Epithelial cell of proximal tubule (primary cell): ENCODE results near the gene NDUFAF3. TPM values are rescaled to one million over a fixed set of nuclear protein-coding genes. Genes with fewer than 3 reads are reported as not detected.

Source experiments
- DNase-seq: peaks from one replicate; pipeline ENCODE4 v3.0.0-alpha.2; 2011; ENCODE audit warnings: low read depth
- H3K4me3 ChIP-seq: 2 replicates; pipeline ENCODE4 v1.5.1; 2011; ENCODE audit warnings: low read depth, mild to moderate bottlenecking, low read length
- CTCF ChIP-seq: conservative IDR thresholded peaks from 2 replicates; pipeline ENCODE4 v1.5.1; 2012; ENCODE audit warnings: low read depth, mild to moderate bottlenecking, low read length
- total RNA-seq: library from RNA; depleted of rRNA; stranded (reverse); fragments of >200 nt; gene quantifications from 2 replicates; pipeline ENCODE4 v1.2.3, GENCODE V29; 2015

NDUFAF3 gene
- total RNA-seq, 1 donor from 2014 or later = 160 TPM

DNA sequence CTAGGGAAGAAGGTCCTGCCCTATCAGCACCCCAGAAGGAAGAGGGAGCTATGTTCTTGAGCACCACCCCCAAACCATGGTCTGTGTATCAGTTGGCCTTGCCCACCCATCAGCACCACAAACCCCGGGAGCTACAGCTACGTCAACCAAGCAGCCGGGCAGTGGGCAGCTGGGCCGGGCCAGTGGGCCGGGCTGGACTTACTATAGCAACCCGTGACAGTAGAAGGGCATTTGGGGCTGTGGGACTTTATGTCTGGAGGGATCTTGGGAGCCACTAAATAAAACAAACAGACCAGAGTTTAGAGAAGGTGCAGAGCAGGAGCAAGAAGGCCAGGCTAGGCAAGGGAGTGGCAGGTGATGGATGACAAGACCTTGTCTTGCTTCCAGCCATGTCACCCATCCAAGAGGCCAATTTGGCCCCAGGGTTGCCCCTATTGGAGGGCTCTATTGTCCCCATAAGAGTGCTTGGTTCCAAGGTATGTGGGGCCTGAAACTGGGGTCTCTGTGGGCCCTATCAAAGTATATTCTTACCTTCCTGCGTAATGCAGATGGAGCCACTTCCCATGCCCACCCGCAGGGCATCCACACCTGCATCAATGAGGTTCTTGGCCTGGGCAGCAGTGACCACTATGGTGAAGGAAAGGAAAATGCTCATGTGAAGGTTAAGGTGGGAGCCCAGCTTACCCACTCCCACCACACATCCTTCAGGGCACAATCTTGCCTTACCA is 4.0 kb downstream of the NDUFAF3 start:
- no peak for DNase-seq
- H3K4me3 ChIP-seq = no peak overlapping the region
- TF ChIP-seq CTCF = no peak

- no peak for DNase-seq
- no peak overlapping the region for H3K4me3 ChIP-seq
- TF ChIP-seq CTCF = no peak
Measured at GRCh38 chr3:49026536-49026935, 4.6 kb downstream of the NDUFAF3 start.

DNA sequence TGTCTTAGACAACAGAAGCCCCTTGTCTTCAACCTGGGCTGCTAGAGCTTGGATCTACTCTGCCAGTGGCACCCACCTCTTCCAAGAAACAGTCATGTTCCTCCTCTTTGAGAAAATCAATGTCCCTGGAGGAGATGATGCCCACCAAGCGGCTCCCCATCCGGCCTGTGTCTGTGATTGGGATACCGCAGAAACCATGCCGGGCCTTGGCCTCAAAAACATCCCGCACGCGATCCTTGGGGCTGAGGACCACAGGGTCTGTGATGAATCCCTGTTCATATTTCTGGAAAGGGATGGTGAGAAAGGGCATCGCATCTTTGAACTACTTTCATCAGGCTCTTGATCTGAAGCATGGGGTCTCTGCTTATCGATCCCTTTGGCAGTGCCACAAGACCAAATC is 5.7 kb downstream of the NDUFAF3 start:
- no peak for DNase-seq
- no peak overlapping the region for H3K4me3 ChIP-seq
- TF ChIP-seq CTCF = no peak

DNA sequence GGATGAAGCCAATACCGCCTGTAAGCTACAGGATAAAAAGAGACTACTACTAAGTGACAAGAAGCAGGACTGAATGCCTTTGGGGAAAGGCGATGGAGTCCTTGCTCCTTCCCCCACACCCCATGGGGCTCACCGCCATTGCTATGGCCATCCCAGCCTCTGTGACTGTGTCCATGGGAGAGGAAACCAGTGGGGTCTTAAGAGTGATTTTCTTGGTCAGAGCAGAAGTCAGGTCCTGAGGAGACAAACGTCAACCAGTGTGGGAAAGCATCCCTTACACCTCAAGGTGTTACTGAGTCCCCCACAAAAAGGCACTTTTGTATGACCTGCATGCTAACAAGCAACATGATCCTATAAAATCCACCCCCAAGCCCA is 6.4 kb downstream of the NDUFAF3 start:
- H3K4me3 ChIP-seq = peak overlapping the region; percentile 89
- no peak for TF ChIP-seq CTCF

DNA sequence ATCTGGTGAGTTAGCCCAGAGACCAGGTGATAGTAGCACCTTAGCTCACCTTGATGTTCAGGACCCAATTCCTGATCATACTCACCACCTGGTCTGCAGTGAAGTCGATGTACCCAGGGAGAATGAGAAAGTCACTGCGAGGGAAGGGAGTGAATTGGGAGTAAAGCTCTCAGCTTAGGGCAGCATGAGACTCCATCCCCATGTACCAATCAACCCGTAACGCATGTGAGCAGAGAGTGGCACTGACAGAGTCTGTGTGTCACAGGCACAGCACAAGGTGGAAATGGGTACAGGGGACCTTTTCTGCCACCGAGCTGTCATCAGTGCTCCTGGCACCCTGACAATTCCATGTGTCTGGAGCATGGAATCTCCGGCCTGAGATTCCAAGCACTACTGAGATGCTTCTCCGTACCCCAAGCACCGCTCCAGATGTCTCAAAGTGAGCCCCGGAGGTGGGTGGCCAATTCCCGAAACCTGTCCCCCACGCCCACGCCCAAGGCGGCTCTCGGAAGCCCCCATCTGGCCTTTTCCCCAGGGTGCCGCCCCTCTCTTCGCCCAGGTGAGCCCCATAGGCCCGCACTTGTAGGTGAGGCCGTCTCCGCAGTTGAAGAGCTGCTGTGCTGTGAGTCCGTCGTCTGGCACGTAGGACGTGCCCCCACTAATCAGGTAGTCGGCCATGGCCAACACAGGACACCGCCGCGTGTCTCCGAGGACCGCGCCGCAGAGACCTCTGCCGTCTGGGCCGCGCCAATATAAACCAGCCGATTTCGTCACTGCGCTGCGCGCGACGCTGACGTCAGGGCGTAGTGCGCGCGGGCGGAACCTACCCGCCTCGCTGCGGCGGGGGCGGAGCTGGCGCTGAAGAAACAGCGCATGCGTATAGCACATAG is 7.0 kb downstream of the NDUFAF3 start, which contains the start of gene IMPDH2:
Gene IMPDH2, minus strand, starts transcription at position 726 of the 890 bp plus-strand sequence. Its CDS starts 48 bp downstream, at position 678.
- H3K4me3 ChIP-seq = peak within 1 kb of the TSS; percentile 89
- no peak for TF ChIP-seq CTCF
- no peak for DNase-seq

More for the DNA sequence above, 6.4 kb downstream of the NDUFAF3 start:
- DNase-seq = no peak

- H3K4me3 ChIP-seq = peak overlapping the region; percentile 89
- no peak for DNase-seq
- TF ChIP-seq CTCF = no peak
Measured at GRCh38 chr3:49029563-49029884, 7.6 kb downstream of the NDUFAF3 start.
